ENCODE data around the gene SLC7A6OS. TPM values are rescaled to one million over a fixed set of nuclear protein-coding genes. Genes with fewer than 3 reads are reported as not detected.
"Not testable (repeated sequence)": the region's sequence is repeated elsewhere in the genome, so short reads cannot be mapped to it uniquely, and the experiment has no call there.

The SLC7A6OS gene
- total RNA-seq, 1 donor from 2014 or later, result 16.6 TPM

DNA sequence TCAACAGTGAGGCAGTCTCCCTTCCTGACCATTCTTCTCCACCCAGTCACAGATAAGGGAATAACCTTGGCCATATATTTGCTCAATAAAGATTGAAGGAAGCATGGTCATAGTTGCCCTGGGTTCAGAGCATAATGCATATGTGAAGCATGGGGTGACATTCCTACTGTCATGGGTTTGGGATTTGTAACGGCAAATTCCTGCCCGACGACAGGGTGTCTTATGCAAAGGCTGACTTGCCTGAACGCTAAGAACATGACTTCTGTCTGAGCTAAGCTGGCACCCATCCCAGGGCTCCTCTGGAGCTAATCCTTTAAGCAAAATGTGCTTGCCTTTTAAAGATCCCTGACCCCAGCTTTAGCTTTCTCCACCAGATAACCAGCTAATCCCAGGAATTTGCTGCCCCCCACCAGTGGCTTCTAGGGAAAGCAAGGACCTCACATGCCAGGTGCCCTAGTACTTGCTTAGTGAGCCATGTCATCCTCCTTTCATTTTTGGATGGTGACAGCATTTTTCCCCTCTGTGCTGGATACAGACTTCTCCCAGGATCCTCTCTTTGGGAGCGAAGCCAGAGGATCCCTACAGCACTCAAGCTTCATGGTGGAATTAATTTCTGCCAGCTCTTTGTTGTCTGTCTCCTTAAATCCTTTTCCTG lies 11.7 kb downstream of the SLC7A6OS start:
- DNase-seq (ENCODE audit: low read depth, low spot score), result no peak

DNA sequence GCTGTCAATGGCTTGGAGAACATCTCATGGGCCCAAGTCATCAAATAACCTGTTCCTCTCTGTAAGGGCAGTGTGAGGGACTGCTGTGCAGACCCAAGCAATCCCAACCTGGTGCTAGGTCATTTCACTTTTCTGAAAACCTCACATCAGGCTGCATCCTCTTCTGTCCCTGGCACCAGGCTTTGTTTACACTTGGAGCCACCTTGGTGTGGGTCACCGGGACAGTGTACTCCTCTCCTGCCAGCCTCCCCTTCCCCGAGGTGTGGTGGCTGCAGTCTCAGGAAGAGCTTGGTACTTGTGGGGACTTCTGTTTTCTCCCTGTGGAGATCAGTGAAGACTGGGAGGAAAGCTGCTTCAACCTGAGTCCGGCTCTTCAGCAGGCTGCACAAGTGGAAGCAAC lies 12.4 kb downstream of the SLC7A6OS start:
- no peak for DNase-seq (ENCODE audit: low read depth, low spot score)

DNA sequence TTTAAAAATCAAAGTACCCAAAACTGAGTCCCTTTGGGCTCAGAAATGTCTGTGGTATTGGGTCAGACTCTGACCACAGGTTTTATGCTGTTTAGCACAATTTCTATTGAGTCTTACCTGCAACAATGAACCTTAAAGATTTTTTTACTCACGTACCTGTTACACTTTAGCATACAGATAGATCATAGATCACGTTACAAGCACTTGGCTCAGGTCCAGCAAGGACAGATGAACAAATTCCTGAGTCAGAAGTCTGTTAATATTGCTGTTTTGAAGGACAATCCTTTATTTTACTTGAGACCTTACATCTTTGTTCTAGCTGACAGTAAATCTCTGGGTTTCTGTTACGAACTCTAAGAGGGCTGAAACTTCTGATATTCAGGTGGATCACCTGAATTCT lies 12.8 kb downstream of the SLC7A6OS start:
- no peak for DNase-seq (ENCODE audit: low read depth, low spot score)

DNA sequence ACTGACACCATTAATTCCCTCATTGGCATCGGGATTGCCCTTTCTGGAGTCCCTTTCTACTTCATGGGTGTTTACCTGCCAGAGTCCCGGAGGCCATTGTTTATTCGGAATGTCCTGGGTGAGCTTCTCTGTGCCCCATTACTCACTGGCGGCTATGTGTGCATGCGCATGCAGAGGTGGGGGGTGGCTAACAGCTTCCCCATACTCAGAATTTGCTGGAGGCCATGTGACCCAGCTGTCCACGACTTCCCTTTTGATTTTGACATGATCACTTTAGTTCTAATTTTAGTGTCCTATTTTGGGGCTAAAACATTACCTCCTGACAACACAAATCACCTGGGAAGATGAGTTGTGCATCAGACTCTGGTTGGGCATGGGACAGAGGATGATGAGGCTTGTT lies 14.1 kb downstream of the SLC7A6OS start:
- DNase-seq (ENCODE audit: low read depth, low spot score), result no peak

DNA sequence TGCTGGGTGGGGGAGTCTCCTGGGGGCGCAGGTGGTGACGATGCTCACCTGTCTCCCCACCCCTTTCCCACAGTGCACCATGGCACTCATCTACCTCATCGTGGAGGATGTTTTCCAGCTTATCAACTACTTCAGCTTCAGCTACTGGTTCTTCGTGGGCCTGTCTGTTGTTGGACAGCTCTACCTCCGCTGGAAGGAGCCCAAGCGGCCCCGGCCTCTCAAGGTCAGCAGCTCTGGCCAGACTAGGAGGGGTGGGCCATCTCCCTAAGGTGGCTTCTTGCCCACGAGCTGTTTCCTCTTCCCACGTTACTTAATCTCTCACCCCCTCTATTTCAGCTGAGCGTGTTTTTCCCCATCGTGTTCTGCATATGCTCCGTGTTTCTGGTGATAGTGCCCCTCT lies 14.5 kb downstream of the SLC7A6OS start:
- no peak for DNase-seq (ENCODE audit: low read depth, low spot score)

DNA sequence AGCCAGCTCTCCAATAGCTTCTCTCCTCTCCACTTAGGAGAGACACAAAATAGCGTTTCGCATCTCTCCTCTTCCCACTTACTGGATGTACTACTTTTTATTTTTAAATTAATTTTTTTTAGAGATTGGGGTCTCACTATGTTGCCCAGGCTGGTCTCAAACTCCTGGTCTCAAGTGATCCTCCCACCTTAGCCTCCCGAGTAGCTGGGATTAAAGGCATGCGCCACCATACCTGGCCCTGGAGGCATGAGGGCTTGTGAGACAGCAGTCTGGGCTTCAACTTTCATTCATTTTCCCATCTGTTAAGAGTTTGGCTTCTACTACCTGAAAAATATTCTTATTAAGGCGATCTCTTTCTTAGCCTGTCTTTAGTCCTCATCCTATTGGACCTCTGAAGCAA lies 18.3 kb downstream of the SLC7A6OS start:
- DNase-seq (ENCODE audit: low read depth, low spot score), result no peak

DNA sequence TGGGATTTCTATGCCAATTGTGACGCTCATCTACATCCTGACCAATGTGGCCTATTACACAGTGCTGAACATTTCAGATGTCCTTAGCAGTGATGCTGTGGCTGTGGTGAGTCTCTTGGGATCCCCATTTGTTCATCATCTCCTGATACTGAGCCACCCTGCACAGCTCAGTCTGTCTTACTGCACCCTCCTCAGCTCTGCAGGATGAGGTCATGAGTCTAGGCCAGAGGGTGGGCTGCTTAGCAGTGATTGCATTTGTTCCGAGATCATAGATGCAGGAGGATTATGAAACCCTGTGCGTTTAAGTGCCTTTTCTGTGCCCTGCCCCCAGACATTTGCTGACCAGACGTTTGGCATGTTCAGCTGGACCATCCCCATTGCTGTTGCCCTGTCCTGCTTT lies 19.5 kb downstream of the SLC7A6OS start:
- no peak for DNase-seq (ENCODE audit: low read depth, low spot score)

DNA sequence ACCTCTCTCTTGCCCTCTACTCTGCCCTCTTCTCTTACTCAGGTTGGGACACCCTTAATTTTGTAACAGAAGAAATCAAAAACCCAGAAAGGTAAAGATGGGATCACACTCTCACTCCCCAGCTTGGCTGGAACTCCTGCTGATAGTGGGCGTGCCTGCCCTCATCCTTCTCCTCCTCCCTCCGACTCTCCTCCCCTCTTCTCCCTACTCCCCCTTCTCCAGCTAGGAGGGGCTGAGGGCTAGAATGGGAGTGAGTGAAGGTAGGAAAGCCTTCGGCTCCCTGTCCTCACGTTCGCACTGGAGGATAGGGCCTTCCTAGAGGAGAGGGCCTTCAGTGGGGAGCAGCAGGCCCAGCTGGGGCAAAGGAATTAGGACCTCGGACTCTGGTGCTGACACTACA lies 20.3 kb downstream of the SLC7A6OS start:
- DNase-seq (ENCODE audit: low read depth, low spot score), result no peak

DNA sequence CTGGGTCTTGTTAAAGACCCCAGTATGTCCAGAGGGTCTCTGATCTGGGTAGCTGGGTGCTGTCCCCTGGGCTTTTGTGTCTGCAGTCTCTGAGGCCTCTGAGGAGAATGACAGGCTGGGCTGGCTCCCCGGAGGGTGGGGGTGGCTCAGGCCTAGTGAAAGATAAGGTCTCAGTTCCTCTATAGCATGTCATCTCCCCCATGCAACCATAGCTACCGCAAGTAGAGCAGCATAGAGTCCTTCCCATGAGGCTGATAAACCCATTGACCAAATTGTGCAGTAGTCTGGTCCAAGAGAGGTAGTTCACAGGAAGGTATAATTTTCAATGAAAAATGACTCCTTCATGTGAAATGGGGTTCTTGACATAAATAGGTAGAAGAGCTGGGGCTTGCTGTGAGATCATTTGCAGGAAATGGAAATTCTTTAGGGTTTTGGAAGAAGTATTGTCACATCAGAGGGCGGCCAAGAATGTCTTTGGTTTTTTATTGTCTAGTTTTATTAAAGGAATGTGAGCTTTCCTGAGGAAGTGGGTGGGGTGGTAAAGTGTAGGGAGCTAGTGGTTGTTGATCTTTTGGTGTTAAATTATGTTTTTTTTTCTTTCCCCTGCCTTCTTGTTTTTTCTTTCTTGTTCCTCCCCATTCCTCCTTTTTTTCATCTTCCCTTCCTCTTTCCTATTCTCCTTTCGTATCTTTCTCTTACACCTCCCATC lies 21.0 kb downstream of the SLC7A6OS start:
- DNase-seq (ENCODE audit: low read depth, low spot score), result peak; percentile 63

DNA sequence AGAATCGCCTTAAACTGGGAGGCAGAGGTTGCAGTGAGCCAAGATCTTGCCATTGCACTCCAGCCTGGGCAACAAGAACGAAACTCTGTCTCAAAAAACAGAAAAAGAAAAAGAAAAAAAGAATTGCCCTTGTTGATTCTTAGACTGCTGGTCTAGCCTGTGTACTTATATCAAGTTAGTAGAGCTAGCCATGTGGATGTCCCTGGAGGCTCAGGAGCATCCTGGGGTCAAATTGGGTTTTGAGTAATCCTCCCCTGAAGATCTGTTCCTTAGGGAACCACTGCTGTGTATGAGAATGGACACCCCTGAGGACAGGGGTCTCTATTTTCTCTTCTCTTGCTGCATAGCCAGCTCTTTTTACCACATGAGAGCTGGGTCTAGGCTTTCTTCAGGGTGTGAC lies 21.5 kb downstream of the SLC7A6OS start:
- DNase-seq (ENCODE audit: low read depth, low spot score), result no peak

DNA sequence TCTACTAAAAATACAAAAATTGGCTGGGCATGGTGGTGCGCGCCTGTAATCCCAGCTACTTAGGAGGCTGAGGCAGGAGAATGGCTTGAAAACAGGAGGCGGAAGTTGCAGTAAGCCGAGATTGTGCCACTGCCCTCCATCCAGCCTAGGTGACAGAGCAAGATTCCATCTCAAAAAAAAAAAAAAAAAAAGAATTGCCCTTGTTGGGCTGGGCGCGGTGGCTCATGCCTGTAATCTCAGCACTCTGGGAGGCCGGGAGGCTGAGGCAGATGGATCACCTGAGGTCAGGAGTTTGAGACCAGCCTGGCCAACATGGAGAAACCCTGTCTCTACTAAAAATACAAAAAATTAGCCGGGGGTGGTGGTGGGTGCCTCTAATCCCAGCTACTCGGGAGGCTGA lies 21.9 kb downstream of the SLC7A6OS start:
- DNase-seq (ENCODE audit: low read depth, low spot score), result not testable (repeated sequence)

DNA sequence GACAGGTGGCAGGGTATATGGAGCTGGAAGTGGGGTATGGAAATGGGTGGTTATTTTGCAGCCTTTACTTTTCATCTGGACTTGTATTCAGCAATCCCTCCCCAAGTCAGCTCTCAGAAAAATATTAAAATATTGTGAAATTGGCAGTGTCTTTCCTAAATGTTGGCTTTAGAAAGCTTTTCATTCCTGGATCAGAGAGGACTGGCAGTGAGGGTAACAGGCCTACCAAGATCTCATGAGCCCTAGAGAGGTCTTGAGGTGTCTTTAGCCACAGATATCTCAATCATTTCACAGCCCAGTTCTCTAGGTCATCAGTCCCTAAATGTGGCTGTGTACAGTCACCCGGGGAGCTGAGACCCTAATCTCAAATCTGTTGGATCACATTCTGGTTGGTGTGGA lies 22.5 kb downstream of the SLC7A6OS start:
- DNase-seq (ENCODE audit: low read depth, low spot score), result no peak

DNA sequence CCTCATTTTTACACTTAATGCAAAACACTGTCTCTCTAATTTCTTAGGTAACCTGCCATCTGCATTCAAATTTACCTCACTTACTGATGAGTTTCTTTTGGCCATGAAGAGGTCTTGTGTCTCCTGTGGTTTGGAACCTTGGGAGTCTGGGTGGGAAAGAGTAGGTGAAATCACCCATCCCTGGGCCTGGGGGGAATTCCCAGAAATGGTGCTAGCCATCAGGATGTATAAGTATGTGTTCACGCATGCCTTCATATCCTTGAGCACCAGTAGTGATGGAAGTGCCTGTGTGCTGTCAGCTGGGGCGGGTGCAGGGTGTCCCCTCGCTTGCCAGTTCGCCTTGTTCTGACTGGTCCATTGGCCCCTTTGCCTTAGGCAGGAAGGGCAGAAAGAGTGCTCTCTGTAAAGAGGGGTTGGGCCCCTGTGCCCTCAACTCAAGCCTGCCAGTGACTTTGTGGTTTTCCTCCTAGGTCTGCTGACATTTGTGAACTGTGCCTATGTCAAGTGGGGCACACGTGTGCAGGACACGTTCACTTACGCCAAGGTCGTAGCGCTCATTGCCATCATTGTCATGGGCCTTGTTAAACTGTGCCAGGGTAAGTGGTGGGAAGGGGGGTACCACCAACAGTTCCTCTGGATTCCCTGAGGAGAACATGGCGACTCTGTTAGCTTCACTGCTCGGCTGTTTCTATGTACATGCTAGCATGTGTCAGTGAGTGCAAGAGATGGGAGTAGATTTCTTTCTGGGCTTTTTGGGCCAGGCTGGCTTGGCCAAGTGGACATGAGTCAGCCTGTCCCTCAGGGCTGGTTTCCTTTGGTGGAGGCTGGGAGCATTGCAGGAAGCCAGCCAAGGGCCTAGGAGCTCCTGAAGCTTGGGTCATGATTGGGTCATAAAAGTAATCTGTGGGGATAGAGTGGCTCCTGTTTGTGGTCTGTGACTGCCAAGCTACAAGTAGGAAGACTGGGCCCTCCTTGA lies 23.2 kb downstream of the SLC7A6OS start:
- peak; percentile 79 for DNase-seq (ENCODE audit: low read depth, low spot score)

DNA sequence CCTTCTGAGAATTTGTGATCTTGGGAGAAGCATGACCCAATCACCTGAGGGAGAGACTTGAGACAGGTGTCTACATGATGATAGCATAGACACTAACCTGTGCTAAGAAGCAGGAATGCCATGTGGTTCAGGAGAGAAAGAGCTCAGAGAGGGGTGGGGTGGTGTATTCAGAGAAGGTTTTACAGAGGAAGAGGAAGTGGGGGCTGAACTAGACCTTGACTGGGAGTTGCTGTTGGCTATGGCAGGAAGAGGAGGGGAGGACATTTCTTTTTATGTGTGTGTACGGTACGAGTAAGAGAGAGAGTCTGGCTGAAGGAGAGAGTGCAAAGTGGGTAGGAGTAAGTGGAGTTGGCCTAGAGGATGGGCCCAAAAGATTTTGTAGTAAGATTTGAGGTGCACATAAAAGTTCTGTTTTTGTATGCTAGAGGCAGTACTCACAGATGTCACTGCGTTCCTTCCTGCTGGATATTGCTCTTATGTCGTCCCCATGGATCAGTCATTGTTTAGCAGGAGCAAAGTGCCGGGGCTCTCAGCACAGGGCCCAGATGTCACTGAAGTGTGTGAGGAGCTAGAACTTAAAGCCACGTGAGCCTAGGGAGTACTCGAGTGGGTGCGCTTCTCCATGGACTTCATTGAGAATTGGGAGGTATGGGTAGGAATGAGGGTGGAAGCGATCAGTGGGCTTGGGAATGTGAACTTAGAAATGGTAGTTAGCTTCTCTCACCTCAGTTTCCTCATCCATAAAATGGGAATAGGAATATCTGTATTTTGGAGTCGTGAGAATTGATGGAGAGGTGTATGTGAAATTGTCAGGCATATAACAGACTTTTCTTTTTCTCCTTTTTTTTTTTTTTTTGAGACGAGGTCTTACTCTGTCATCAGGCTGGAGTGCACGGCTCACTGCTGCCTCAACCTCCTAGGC lies 24.3 kb downstream of the SLC7A6OS start:
- DNase-seq (ENCODE audit: low read depth, low spot score), result no peak

DNA sequence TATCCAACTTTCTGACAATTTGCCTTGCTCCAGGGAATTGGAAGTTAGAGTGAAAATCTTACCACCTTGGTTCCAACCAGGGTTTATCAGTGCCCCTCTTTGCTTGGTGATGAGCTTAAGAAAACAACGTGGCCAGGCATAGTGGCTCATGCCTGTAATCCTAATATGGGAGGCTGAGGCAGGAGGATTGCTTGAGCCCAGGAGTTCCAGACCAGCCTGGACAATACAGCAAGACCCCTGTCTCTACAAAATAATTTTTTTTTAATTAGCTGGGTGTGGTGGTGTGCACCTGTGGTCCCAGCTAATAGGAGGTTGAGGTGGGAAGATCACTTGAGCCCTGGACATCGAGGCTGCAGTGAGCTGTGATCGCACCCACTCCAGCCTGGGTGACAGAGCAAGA lies 25.1 kb downstream of the SLC7A6OS start:
- no peak for DNase-seq (ENCODE audit: low read depth, low spot score)

DNA sequence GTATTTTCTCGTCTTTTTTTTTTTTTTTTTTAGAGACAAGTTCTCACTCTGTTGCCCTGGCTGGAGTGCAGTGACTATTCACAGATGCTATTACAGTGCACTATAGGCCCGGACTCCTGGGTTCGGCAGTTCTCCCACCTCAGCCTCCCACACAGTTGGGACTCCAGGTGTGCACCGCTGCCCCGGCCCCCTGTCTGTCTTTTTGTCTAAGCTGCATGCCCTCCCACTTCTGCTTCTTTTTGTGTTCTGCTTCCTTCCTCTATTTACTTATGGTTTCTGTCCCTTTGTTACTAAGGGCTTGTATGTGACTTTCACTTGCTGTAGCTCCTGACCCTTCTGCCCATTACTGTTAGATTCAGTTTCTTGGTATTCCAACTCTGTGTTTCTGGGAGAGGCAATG lies 25.9 kb downstream of the SLC7A6OS start:
- DNase-seq (ENCODE audit: low read depth, low spot score), result no peak

DNA sequence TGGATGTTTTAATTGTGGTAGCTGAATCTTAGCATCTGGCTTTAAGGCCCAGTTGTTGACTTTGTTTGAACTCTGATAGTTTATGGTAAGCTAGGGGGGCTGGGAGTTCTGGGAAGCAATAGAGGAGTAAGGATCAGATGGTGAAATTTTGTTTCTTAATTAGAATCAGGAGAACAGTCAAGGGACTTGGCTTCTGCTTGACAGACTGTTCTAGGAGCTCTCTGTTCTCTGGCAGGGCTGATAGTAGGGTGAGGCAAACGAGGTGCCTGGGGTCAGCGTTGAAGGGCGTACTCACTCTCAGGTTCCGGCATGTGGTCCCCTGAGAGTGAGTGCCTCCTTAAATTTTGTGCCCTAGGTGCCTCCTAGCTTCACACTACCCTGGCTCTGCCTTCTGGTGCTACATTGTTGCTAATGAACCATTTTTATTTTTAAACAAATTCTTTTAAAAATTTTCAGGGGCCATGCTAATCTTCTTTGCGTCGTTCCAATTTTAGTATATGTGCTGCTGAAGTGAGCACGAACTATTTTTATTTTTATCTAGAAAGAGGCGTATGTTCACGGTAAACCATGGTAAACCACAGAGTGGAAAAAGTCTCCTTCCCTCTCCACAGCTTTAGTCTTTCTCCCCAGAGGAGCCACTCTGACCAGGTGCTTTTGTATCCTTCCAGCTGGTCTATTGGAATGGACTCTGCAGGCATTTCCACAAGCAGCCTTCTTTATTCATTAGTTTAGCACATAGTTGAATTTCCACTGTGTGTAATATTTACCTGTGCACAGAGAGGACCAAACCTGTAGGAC lies 26.7 kb downstream of the SLC7A6OS start:
- no peak for DNase-seq (ENCODE audit: low read depth, low spot score)

DNA sequence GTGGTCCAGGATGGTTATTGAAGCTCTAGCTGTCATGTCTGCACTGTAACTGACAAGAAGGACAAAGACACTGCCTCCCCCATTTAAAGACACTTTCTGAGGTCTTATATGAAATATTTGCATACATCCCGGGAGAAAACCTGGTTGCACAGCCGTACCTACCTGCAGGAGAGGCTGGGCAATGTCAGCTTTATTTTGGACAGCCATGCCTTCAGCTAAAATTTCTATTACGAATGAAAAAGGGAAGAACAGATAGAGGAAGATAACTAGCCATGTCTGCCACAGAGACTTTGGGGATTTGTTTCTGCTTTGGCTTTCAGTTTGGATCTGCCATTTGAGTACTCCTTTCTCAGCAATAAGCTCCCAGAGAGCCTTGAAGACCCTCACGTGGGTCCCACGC lies 27.4 kb downstream of the SLC7A6OS start:
- no peak for DNase-seq (ENCODE audit: low read depth, low spot score)

DNA sequence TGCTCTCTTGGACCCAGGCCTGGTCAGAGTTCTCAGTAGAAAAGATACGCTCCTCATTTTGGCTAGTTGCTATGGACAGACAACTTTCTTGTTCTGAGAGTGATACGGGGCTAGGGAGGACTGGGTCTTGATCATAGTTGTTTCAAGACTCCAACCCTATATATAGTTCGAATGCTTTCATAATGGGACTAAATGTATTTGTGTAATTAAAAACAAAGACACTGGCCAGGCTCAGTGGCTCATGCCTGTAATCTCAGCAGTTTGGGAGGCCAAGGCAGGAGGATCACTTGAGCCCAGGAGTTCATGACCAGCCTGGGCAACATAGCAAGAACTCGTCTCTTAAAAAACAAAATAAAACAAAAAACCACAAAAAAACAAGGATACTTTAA lies 28.7 kb downstream of the SLC7A6OS start:
- no peak for DNase-seq (ENCODE audit: low read depth, low spot score)

DNA sequence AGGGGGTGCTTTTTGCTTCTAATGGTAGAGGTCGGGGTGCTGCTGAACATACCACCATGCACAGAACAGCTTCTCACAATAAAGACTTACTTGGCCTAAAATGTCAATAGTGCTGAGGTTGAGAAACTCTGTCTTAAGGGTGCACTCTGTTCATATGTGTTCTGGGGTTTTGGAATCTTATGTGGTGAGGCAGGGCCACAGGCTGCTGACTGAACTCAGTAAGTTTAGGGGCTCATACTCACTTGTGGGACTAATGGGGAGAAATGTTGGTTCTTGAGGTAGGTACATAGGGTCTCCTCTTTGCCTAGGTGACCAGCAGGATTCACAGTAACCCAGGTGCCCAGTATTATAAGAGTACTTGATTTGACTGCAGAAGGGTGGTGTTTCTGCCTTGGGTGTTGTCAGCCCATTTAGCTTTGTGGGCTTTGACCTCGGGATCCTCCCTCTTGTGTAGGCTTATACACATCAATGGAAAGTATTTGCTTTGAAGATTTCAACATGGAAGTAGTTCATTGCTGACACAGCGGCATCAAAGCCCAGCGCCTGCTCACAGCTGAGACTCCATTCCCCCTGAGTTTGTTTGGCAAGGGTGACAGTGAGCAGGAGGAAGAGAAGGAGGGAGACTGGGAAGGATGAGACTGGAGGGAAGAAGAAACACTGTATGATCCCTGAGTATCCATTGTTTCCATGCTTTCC lies 29.2 kb downstream of the SLC7A6OS start:
- DNase-seq (ENCODE audit: low read depth, low spot score), result no peak

Measured in pulmonary artery endothelial cell (primary cell).